Erythroblast (primary cell): ENCODE results near the gene NSD2.

ENCODE experiments used
- GATA1 ChIP-seq: IDR thresholded peaks from 2 replicates; pipeline ENCODE4 v1.6.1; 2011; ENCODE audit warnings: low read depth, mild to moderate bottlenecking, control low read depth, low read length, moderate library complexity
- POLR2A ChIP-seq: IDR thresholded peaks from 2 replicates; pipeline ENCODE4 v1.6.1; 2011; ENCODE audit warnings: mild to moderate bottlenecking, low read length

DNA sequence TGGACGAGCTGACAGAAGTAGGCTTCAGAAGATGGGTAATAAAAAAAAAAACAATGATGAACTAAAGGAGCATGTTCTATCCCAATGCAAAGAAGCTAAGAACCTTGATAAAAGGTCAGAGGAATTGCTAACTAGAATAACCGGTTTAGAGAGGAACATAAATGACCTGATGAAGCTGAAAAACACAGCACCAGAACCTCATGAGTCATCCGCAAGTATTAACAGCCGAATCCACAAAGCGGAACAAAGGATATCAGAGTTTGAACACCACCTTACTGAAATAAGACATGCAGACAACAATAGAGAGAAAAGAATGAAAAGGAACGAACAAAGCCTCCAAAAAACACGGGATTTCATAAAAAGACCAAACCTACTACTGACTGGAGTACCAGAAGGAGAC lies 127.1 kb downstream of the NSD2 start:
- TF ChIP-seq POLR2A (no peak), GATA1 (no peak)
